ENCODE results near the gene ACP3. TPM values are rescaled to one million over a fixed set of nuclear protein-coding genes. Genes with fewer than 3 reads are reported as not detected.

The ACP3 gene
- total RNA-seq, 1 experiment from 2014 or later = 0.82 TPM

DNA sequence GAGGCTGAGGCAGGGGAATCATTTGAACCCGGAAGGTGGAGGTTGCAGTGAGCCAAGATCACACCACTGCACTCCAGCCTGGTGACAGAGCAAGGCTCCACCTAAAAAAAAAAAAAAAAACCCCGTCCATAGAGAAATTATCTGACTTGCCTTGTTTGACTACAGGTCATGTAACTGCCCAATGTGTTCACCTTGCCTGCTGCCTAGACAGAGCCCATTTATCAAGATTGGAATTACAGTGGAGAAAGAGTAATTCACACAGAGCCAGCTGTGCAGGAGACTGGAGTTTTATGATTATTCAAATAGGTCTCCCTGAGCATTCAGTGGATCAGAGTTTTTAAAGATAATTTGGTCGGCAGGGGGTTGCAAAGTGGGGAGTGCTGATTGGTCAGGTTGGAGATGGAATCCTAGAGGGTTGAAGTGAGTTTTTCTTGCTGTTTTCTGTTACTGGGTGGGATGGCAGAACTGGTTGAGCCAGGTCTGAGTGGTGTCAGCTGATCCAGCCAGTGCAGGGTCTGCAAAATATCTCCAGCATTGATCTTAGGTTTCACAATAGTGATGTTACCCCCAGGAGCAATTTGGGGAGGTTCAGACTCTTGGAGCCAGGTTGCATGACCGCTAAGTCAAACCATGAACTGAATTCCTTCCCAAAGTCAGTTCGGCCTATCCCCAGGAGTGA, 40.8 kb upstream of the ACP3 start:
- Histone ChIP-seq H3K36me3 (ENCODE audit: control insufficient read depth, insufficient read depth, low read length) (no peaks in the 10 kb centered on the region), H3K4me1 (peaks cover 4% of the 10 kb centered on the region), H3K4me3 (ENCODE audit: low read depth, low read length) (no peak overlapping the region), H3K9me3 (peaks cover 13% of the 10 kb centered on the region), H3K27me3 (replicated peaks; ENCODE audit: control insufficient read depth, insufficient read depth, low read length) (no peaks in the 10 kb centered on the region)
- ChIA-PET POLR2A (no interaction called here), CTCF (no interaction called here)
- TF ChIP-seq, protein P1, sequence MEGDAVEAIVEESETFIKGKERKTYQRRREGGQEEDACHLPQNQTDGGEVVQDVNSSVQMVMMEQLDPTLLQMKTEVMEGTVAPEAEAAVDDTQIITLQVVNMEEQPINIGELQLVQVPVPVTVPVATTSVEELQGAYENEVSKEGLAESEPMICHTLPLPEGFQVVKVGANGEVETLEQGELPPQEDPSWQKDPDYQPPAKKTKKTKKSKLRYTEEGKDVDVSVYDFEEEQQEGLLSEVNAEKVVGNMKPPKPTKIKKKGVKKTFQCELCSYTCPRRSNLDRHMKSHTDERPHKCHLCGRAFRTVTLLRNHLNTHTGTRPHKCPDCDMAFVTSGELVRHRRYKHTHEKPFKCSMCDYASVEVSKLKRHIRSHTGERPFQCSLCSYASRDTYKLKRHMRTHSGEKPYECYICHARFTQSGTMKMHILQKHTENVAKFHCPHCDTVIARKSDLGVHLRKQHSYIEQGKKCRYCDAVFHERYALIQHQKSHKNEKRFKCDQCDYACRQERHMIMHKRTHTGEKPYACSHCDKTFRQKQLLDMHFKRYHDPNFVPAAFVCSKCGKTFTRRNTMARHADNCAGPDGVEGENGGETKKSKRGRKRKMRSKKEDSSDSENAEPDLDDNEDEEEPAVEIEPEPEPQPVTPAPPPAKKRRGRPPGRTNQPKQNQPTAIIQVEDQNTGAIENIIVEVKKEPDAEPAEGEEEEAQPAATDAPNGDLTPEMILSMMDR (IDR thresholded peaks at IDR 0.05; ENCODE audit: insufficient read depth in 1 of 2, low read depth in 1 of 2, low read length in 1 of 2, severe bottlenecking in 1 of 2, unreplicated experiment in 1 of 2) = no peak
- H3K4me1 Mint-ChIP-seq (ENCODE audit: low read depth, unreplicated experiment) = peaks cover 13% of the 10 kb centered on the region
- H3K27me3 Mint-ChIP-seq (ENCODE audit: insufficient read depth, unreplicated experiment) = no peaks in the 10 kb centered on the region
- no TSS peak for BruUV-seq (replicated peaks)
- H3K27ac Mint-ChIP-seq (ENCODE audit: unreplicated experiment) = no peak overlapping the region
- H3K4me3 Mint-ChIP-seq (ENCODE audit: unreplicated experiment) = no peak overlapping the region
- peaks cover 3% of the 10 kb centered on the region for H3K36me3 Mint-ChIP-seq (ENCODE audit: insufficient read depth, unreplicated experiment)
- H3K9me3 Mint-ChIP-seq (ENCODE audit: unreplicated experiment) = no peaks in the 10 kb centered on the region
- intact Hi-C loops (cut with micrococcal nuclease; ENCODE audit: unreplicated experiment) = no loop called here
- no peak for DNase-seq

DNA sequence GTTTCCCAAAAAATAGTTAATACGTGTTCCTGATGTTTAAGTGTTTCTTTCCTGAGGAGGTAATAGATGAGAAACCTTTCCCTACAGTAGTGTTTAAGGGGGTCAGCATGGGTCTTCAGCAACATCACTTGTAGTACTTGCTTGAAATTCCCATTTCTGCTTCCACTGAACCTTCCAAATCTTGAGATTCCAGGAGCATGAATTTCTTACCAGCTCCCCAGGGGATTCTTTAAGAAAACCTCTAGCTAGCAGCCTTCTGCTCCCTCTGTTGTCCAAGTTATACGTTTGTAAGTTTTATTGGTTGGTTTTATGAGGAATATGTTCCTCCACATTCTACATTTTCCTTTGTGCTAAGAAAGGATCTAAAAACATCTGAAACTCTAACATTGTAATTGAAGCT, 38.2 kb upstream of the ACP3 start:
- no peaks in the 10 kb centered on the region for H3K27me3 ChIP-seq (replicated peaks; ENCODE audit: control insufficient read depth, insufficient read depth, low read length)
- H3K9me3 ChIP-seq = peaks cover 18% of the 10 kb centered on the region
- TF ChIP-seq, protein P1 (IDR thresholded peaks at IDR 0.05; ENCODE audit: insufficient read depth in 1 of 2, low read depth in 1 of 2, low read length in 1 of 2, severe bottlenecking in 1 of 2, unreplicated experiment in 1 of 2) = no peak
- intact Hi-C loops (cut with micrococcal nuclease; ENCODE audit: unreplicated experiment) = no loop called here
- BruUV-seq (replicated peaks) = no TSS peak
- peaks cover 17% of the 10 kb centered on the region for H3K4me1 ChIP-seq
- H3K4me3 ChIP-seq (ENCODE audit: low read depth, low read length) = no peak overlapping the region
- H3K36me3 Mint-ChIP-seq (ENCODE audit: insufficient read depth, unreplicated experiment) = peaks cover 14% of the 10 kb centered on the region
- no peak for DNase-seq
- H3K4me1 Mint-ChIP-seq (ENCODE audit: low read depth, unreplicated experiment) = peaks cover 16% of the 10 kb centered on the region
- H3K27ac Mint-ChIP-seq (ENCODE audit: unreplicated experiment) = no peak overlapping the region
- no peak overlapping the region for H3K4me3 Mint-ChIP-seq (ENCODE audit: unreplicated experiment)
- no peaks in the 10 kb centered on the region for H3K36me3 ChIP-seq (ENCODE audit: control insufficient read depth, insufficient read depth, low read length)
- POLR2A ChIA-PET = no interaction called here
- H3K9me3 Mint-ChIP-seq (ENCODE audit: unreplicated experiment) = peaks cover 11% of the 10 kb centered on the region
- CTCF ChIA-PET = no interaction called here
- H3K27me3 Mint-ChIP-seq (ENCODE audit: insufficient read depth, unreplicated experiment) = no peaks in the 10 kb centered on the region

DNA sequence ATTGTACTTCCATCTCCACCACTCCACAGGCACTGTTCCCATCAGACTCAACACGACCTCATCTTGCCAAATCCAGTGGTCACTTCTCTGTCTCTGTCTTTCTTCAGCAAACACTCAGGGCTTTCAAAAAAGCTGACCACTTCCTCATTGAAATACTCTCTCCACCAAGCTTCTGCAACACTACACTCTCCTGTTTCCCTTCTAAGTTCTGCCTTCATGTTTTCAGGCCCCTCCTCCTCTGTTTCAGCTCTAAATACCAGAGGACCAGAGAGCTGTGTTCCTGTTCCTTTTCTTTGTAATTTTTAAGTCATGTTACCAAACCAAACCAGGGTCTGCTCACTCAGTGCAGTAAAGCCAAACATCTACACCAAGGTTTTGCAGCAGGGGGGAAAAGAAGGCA, 33.8 kb upstream of the ACP3 start:
- peaks cover 26% of the 10 kb centered on the region for H3K9me3 Mint-ChIP-seq (ENCODE audit: unreplicated experiment)
- Histone ChIP-seq H3K36me3 (ENCODE audit: control insufficient read depth, insufficient read depth, low read length) (no peaks in the 10 kb centered on the region), H3K4me1 (peaks cover 32% of the 10 kb centered on the region), H3K4me3 (ENCODE audit: low read depth, low read length) (no peak overlapping the region), H3K9me3 (peaks cover 11% of the 10 kb centered on the region), H3K27me3 (replicated peaks; ENCODE audit: control insufficient read depth, insufficient read depth, low read length) (no peaks in the 10 kb centered on the region)
- no peak for DNase-seq
- TF ChIP-seq, protein P1 (IDR thresholded peaks at IDR 0.05; ENCODE audit: insufficient read depth in 1 of 2, low read depth in 1 of 2, low read length in 1 of 2, severe bottlenecking in 1 of 2, unreplicated experiment in 1 of 2) = no peak
- no TSS peak for BruUV-seq (replicated peaks)
- H3K27me3 Mint-ChIP-seq (ENCODE audit: insufficient read depth, unreplicated experiment) = no peaks in the 10 kb centered on the region
- H3K27ac Mint-ChIP-seq (ENCODE audit: unreplicated experiment) = peak overlapping the region; percentile 10
- no peak overlapping the region for H3K4me3 Mint-ChIP-seq (ENCODE audit: unreplicated experiment)
- CTCF ChIA-PET = no interaction called here
- intact Hi-C loops (cut with micrococcal nuclease; ENCODE audit: unreplicated experiment) = no loop called here
- POLR2A ChIA-PET = no interaction called here
- peaks cover 14% of the 10 kb centered on the region for H3K36me3 Mint-ChIP-seq (ENCODE audit: insufficient read depth, unreplicated experiment)
- peaks cover 28% of the 10 kb centered on the region for H3K4me1 Mint-ChIP-seq (ENCODE audit: low read depth, unreplicated experiment)
